Parathyroid adenoma (tissue), 2 donors: ENCODE data around the gene EDNRA.

Experiments
- H2AFZ ChIP-seq: fragments of 300-600 bp; sonication (generic); one replicate; pipeline ENCODE4 v1.7.0; 2017; ENCODE audit warnings: antibody characterized with exemption, mild to moderate bottlenecking
- H3K27ac ChIP-seq: fragments of 300-600 bp; sonication (generic); one replicate; pipeline ENCODE4 v1.7.0; 2017
- H3K27me3 ChIP-seq: fragments of 300-600 bp; sonication (generic); one replicate; pipeline ENCODE4 v1.7.0; 2017; ENCODE audit warnings: low read length; ENCODE audit not compliant: control insufficient read depth, insufficient read depth
- H3K36me3 ChIP-seq: fragments of 300-600 bp; sonication (generic); one replicate; pipeline ENCODE4 v1.7.0; 2017; ENCODE audit warnings: low read length; ENCODE audit not compliant: control insufficient read depth, insufficient read depth
- H3K4me1 ChIP-seq: fragments of 300-600 bp; sonication (generic); one replicate; pipeline ENCODE4 v1.7.0; 2017; ENCODE audit warnings: control low read depth
- H3K4me2 ChIP-seq: fragments of 300-600 bp; sonication (generic); one replicate; pipeline ENCODE4 v1.7.0; 2017; ENCODE audit warnings: low read length
- H3K4me3 ChIP-seq: fragments of 300-600 bp; sonication (generic); one replicate; pipeline ENCODE4 v1.7.0; 2017; ENCODE audit warnings: low read depth, low read length
- H3K79me2 ChIP-seq: fragments of 300-600 bp; sonication (generic); one replicate; pipeline ENCODE4 v1.7.0; 2017; ENCODE audit warnings: control low read depth
- H3K9ac ChIP-seq: fragments of 300-600 bp; sonication (generic); one replicate; pipeline ENCODE4 v1.7.0; 2017; ENCODE audit warnings: mild to moderate bottlenecking
- H3K9me3 ChIP-seq: fragments of 300-600 bp; sonication (generic); one replicate; pipeline ENCODE4 v1.7.0; 2017; ENCODE audit warnings: low read length; ENCODE audit not compliant: control insufficient read depth
- CTCF ChIP-seq: fragments of 300-600 bp; sonication (generic); IDR thresholded peaks from one replicate; pipeline ENCODE4 v1.7.0; 2017; ENCODE audit warnings: antibody characterized with exemption, mild to moderate bottlenecking
- donor health status: primary hyperparathyroidism.

EDNRA gene

GRCh38 chr4:147590249-147590920 lies 109.5 kb downstream of the EDNRA start:
- H3K9ac ChIP-seq, result no peak overlapping the region
- H3K9me3 ChIP-seq, result no peaks in the 10 kb centered on the region
- H3K4me2 ChIP-seq, result peak overlapping the region; percentile 28
- no peak overlapping the region for H3K27ac ChIP-seq
- H3K27me3 ChIP-seq, result no peaks in the 10 kb centered on the region
- no peaks in the 10 kb centered on the region for H3K36me3 ChIP-seq
- H3K4me3 ChIP-seq, result no peak overlapping the region
- TF ChIP-seq CTCF, result peak; percentile 68
- no peak overlapping the region for H2AFZ ChIP-seq
- no peaks in the 10 kb centered on the region for H3K4me1 ChIP-seq
- peaks cover 2% of the 10 kb centered on the region for H3K79me2 ChIP-seq

- H2AFZ ChIP-seq, result no peak overlapping the region
- H3K27me3 ChIP-seq, result no peaks in the 10 kb centered on the region
- no peak overlapping the region for H3K27ac ChIP-seq
- no peaks in the 10 kb centered on the region for H3K36me3 ChIP-seq
- H3K4me3 ChIP-seq, result no peak overlapping the region
- peaks cover under 1% of the 10 kb centered on the region for H3K79me2 ChIP-seq
- peaks cover 7% of the 10 kb centered on the region for H3K4me1 ChIP-seq
- no peak for TF ChIP-seq CTCF
- no peaks in the 10 kb centered on the region for H3K9me3 ChIP-seq
- no peak overlapping the region for H3K4me2 ChIP-seq
- H3K9ac ChIP-seq, result no peak overlapping the region
Measured at GRCh38 chr4:147591106-147591505, 110.2 kb downstream of the EDNRA start.

GRCh38 chr4:147594107-147594506 lies 113.2 kb downstream of the EDNRA start:
- Histone ChIP-seq H3K27ac (peak overlapping the region; percentile 59), H3K79me2 (no peaks in the 10 kb centered on the region), H3K9me3 (no peaks in the 10 kb centered on the region), H3K9ac (no peak overlapping the region), H3K27me3 (no peaks in the 10 kb centered on the region), H3K4me2 (no peak overlapping the region), H2AFZ (peak overlapping the region; percentile 15), H3K4me1 (peaks cover 21% of the 10 kb centered on the region), H3K4me3 (no peak overlapping the region), H3K36me3 (no peaks in the 10 kb centered on the region)
- TF ChIP-seq CTCF, result no peak
